OCI-LY3 (cell line): ENCODE data around the gene MTA1.

Experiments used
- H2AFZ ChIP-seq: fragments of 200-600, 300-600 bp; shearing (Covaris generic); 2 replicates; pipeline ENCODE4 v1.6.0; 2014; ENCODE audit warnings: antibody characterized with exemption, low read depth, low read length
- H3K27ac ChIP-seq: fragments of 200-600, 300-600 bp; sonication (generic); 2 replicates; pipeline ENCODE4 v1.5.1; 2014; ENCODE audit warnings: mild to moderate bottlenecking, low read length, moderate library complexity, mixed read lengths
- H3K27me3 ChIP-seq: fragments of 200-600, 300-600 bp; sonication (generic); 2 replicates; pipeline ENCODE4 v1.6.1; 2014; ENCODE audit warnings: low read depth, low read length, mixed read lengths
- H3K36me3 ChIP-seq: fragments of 200-600, 300-600 bp; sonication (generic); replicated peaks from 2 replicates; pipeline ENCODE3; 2014; ENCODE audit warnings: low read depth, low read length, mixed read lengths
- H3K4me1 ChIP-seq: fragments of 300-600, 200-600 bp; sonication (generic); 2 replicates; pipeline ENCODE4 v1.6.1; 2014; ENCODE audit warnings: low read length, mixed read lengths
- H3K4me2 ChIP-seq: fragments of 200-600, 300-600 bp; sonication (generic); 2 replicates; pipeline ENCODE4 v1.6.1; 2014; ENCODE audit warnings: low read length, mixed read lengths
- H3K4me3 ChIP-seq: fragments of 300-600, 200-600 bp; sonication (generic); 2 replicates; pipeline ENCODE4 v1.5.1; 2014; ENCODE audit warnings: antibody characterized with exemption, mild to moderate bottlenecking, low read length, moderate library complexity
- H3K79me2 ChIP-seq: fragments of 300-600, 200-600 bp; shearing (Covaris generic); 2 replicates; pipeline ENCODE4 v1.6.1; 2014; ENCODE audit warnings: mild to moderate bottlenecking, low read length, mixed read lengths
- H3K9ac ChIP-seq: fragments of 300-600, 200-600 bp; shearing (Covaris generic); 2 replicates; pipeline ENCODE4 v1.6.0; 2014; ENCODE audit warnings: mild to moderate bottlenecking, low read length, moderate library complexity
- H3K9me3 ChIP-seq: fragments of 200-600, 300-600 bp; shearing (Covaris generic); 2 replicates; pipeline ENCODE4 v1.6.1; 2014; ENCODE audit warnings: low read length, mixed read lengths; ENCODE audit not compliant: insufficient read depth
- H4K20me1 ChIP-seq: fragments of 200-600, 300-600 bp; sonication (generic); 2 replicates; pipeline ENCODE4 v1.6.1; 2016; ENCODE audit warnings: low read length, mixed read lengths; ENCODE audit not compliant: insufficient read depth
- CTCF ChIP-seq: fragments of 200-600, 300-600 bp; sonication (generic); IDR thresholded peaks from 2 replicates; pipeline ENCODE4 v1.5.1; 2014; ENCODE audit warnings: antibody characterized with exemption, low read length, low read depth
- EZH2phosphoT487 ChIP-seq: fragments of 200-600 bp; shearing (Covaris generic); IDR thresholded peaks from 2 replicates; pipeline ENCODE4 v1.6.1; 2018; ENCODE audit warnings: antibody characterized with exemption, mixed run types, low read depth

Gene MTA1

GRCh38 chr14:105415481-105416428, 3.9 kb upstream of the MTA1 start:
- Histone ChIP-seq H3K79me2 (peaks cover 17% of the 10 kb centered on the region), H2AFZ (peak overlapping the region; percentile 84; the same call in 1 of the 2 replicates), H3K9ac (peak overlapping the region; percentile 72), H3K4me2 (peak overlapping the region; percentile 97), H3K27ac (no peak overlapping the region), H3K4me1 (peaks cover 19% of the 10 kb centered on the region; the same call in 1 of the 2 replicates), H3K36me3 (no peaks in the 10 kb centered on the region), H3K27me3 (no peaks in the 10 kb centered on the region), H3K4me3 (peak overlapping the region; percentile 75), H3K9me3 (no peaks in the 10 kb centered on the region), H4K20me1 (no peaks in the 10 kb centered on the region)
- TF ChIP-seq CTCF, result no peak
- TF ChIP-seq EZH2phosphoT487, result no peak

- Histone ChIP-seq H3K9ac (no peak overlapping the region), H3K27me3 (no peaks in the 10 kb centered on the region), H3K4me2 (no peak overlapping the region), H4K20me1 (peaks cover 6% of the 10 kb centered on the region), H3K4me3 (no peak overlapping the region), H3K36me3 (no peaks in the 10 kb centered on the region), H3K27ac (no peak overlapping the region), H3K9me3 (no peaks in the 10 kb centered on the region), H3K4me1 (peaks cover 27% of the 10 kb centered on the region), H3K79me2 (peaks cover 27% of the 10 kb centered on the region), H2AFZ (no peak overlapping the region)
- TF ChIP-seq CTCF, result no peak
- no peak for TF ChIP-seq EZH2phosphoT487
Measured at GRCh38 chr14:105416671-105417070, 3.0 kb upstream of the MTA1 start.

GRCh38 chr14:105417690-105418121, 1.9 kb upstream of the MTA1 start:
- no peak overlapping the region for H2AFZ ChIP-seq
- H3K4me3 ChIP-seq, result no peak overlapping the region
- H3K4me1 ChIP-seq, result peaks cover 30% of the 10 kb centered on the region
- H3K36me3 ChIP-seq, result peaks cover 7% of the 10 kb centered on the region
- H3K27ac ChIP-seq, result no peak overlapping the region
- H4K20me1 ChIP-seq, result peaks cover 15% of the 10 kb centered on the region
- no peaks in the 10 kb centered on the region for H3K27me3 ChIP-seq
- no peak overlapping the region for H3K4me2 ChIP-seq
- no peaks in the 10 kb centered on the region for H3K9me3 ChIP-seq
- no peak overlapping the region for H3K9ac ChIP-seq
- no peak for TF ChIP-seq EZH2phosphoT487
- TF ChIP-seq CTCF, result no peak
- peaks cover 37% of the 10 kb centered on the region for H3K79me2 ChIP-seq
